Measurements from ENCODE around the gene ABCC9. TPM values are rescaled to one million over a fixed set of nuclear protein-coding genes. Genes with fewer than 3 reads are reported as not detected.

The ABCC9 gene
- total RNA-seq, 1 experiment from 2014 or later = not detected

- Mint-ChIP-seq H3K27ac (no peak overlapping the region), H3K27me3 (ENCODE audit: low read depth) (peaks cover 2% of the 10 kb centered on the region), H3K36me3 (ENCODE audit: insufficient read depth in 1 of 3, low read depth in 3 of 3) (no peaks in the 10 kb centered on the region), H3K9me3 (no peaks in the 10 kb centered on the region), H3K4me3 (no peak overlapping the region), H3K4me1 (no peaks in the 10 kb centered on the region)
- no peaks in the 10 kb centered on the region for H3K23me2 ChIP-seq (ENCODE audit: insufficient read length, low read depth, low read length, poor library complexity, severe bottlenecking)
- DNase-seq = no peak
- WGBS (ENCODE audit: extremely low coverage, insufficient read length, low lambda C conversion rate) = no CpG with 5 or more reads among the region's 4 CpGs
- H4K8ac ChIP-seq (replicated peaks; ENCODE audit: insufficient read length, low read depth, low read length) = no peak overlapping the region
- H3K18ac ChIP-seq (ENCODE audit: insufficient read length, low read depth, low read length) = no peak overlapping the region
- no peak overlapping the region for H3K4ac ChIP-seq (ENCODE audit: low read depth, low read length)
- no peak overlapping the region for H2AFZ ChIP-seq (ENCODE audit: low read length)
- H3K9me3 ChIP-seq (ENCODE audit: control insufficient read depth, low read depth, low read length) = no peaks in the 10 kb centered on the region
- H3K27ac ChIP-seq (ENCODE audit: insufficient read length, low read depth, low read length) = no peak overlapping the region
- no peak overlapping the region for H3T11ph ChIP-seq (ENCODE audit: low read length)
- no peak overlapping the region for H4K91ac ChIP-seq (ENCODE audit: insufficient read length, low read depth, low read length)
- TF ChIP-seq, protein P1, sequence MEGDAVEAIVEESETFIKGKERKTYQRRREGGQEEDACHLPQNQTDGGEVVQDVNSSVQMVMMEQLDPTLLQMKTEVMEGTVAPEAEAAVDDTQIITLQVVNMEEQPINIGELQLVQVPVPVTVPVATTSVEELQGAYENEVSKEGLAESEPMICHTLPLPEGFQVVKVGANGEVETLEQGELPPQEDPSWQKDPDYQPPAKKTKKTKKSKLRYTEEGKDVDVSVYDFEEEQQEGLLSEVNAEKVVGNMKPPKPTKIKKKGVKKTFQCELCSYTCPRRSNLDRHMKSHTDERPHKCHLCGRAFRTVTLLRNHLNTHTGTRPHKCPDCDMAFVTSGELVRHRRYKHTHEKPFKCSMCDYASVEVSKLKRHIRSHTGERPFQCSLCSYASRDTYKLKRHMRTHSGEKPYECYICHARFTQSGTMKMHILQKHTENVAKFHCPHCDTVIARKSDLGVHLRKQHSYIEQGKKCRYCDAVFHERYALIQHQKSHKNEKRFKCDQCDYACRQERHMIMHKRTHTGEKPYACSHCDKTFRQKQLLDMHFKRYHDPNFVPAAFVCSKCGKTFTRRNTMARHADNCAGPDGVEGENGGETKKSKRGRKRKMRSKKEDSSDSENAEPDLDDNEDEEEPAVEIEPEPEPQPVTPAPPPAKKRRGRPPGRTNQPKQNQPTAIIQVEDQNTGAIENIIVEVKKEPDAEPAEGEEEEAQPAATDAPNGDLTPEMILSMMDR (conservative IDR thresholded peaks at IDR 0.05) = no peak
- no peak overlapping the region for H3K23ac ChIP-seq (ENCODE audit: insufficient read length, low read depth, low read length)
- no peak overlapping the region for H2BK15ac ChIP-seq (ENCODE audit: low read depth, low read length)
- no peak overlapping the region for H3K9ac ChIP-seq (ENCODE audit: extremely low read depth, insufficient read length, low read length)
- no peaks in the 10 kb centered on the region for H3K4me1 ChIP-seq (ENCODE audit: insufficient read depth, low read length)
- H3K56ac ChIP-seq (ENCODE audit: insufficient read length, low read depth, low read length) = no peak overlapping the region
- H3K79me1 ChIP-seq (ENCODE audit: insufficient read depth, low read depth, low read length, poor library complexity, severe bottlenecking) = no peaks in the 10 kb centered on the region
- no peak overlapping the region for H2BK20ac ChIP-seq (ENCODE audit: low read depth, low read length, poor library complexity, severe bottlenecking)
- H2BK5ac ChIP-seq (ENCODE audit: insufficient read length, low read length) = no peak overlapping the region
- no peak overlapping the region for H2BK120ac ChIP-seq (ENCODE audit: low read depth, low read length, poor library complexity, severe bottlenecking)
- no peak overlapping the region for H4K5ac ChIP-seq (ENCODE audit: insufficient read length, low read depth, low read length)
- no peak overlapping the region for H2BK12ac ChIP-seq (ENCODE audit: insufficient read length, low read depth, low read length)
- no peaks in the 10 kb centered on the region for H4K20me1 ChIP-seq (ENCODE audit: control insufficient read depth, insufficient read depth, insufficient read length)
- no peak overlapping the region for H3K14ac ChIP-seq (ENCODE audit: insufficient read depth, low read length)
- no peak overlapping the region for H2AK5ac ChIP-seq (ENCODE audit: insufficient read length, low read length)
- no peaks in the 10 kb centered on the region for H3K79me2 ChIP-seq (ENCODE audit: insufficient read depth, low read length)
- no peak overlapping the region for H3K4me2 ChIP-seq (ENCODE audit: insufficient read depth, insufficient read length, low read length)
- no peaks in the 10 kb centered on the region for H3K27me3 ChIP-seq (ENCODE audit: insufficient read depth, low read length)
Measured at GRCh38 chr12:21764950-21765349, 176.3 kb downstream of the ABCC9 start.

Measured in H9 (cell line).